Measurements from ENCODE around the gene WDFY4.
A peak's percentile ranks its signal among the peaks of the same experiment; 100 is the strongest.

WDFY4 gene

DNA sequence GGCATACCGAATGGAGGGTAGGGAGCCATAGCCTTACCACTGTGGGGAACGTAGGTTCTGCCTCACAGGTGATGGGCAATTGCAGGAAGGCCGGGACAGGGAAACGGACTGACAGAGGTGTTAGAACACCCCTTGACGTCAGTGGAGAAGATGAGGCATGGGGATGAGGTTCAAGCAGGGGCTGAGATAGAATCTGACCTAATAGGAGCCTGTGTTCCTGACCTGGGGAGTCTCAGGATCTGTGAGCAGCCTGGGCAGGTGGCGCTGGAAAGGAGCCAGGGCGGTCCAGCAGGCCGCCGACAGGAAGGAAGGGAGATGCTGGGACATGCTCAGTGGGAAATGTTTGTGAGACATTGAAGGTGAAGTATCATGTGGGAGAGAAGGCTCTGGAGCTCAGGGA, 109.4 kb downstream of the WDFY4 start:
- DNase-seq (ENCODE audit: low spot score): no peak

GRCh38 chr10:48796713-48797245, 112.1 kb downstream of the WDFY4 start:
- no peak for DNase-seq (ENCODE audit: low spot score)

DNA sequence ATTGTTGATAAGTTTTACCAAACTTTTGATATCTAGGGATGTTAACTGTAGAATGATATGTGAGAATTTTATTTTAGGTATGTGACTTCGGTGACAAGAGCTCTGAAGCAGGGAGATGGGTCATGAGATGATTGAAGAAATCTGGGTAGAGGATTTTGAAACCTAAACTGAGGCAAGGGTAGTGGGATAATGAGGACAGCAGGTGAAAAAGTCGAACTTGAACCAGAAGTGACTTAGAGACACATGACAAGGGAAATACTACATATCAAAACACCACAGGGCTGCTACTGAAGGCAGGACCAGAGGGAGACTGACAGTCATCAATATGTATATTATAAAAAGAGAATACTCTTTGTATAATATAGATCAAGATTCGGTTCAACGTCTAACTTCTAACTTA, 113.2 kb downstream of the WDFY4 start:
- DNase-seq (ENCODE audit: low spot score): no peak

GRCh38 chr10:48798481-48799254, 114.0 kb downstream of the WDFY4 start:
- no peak for DNase-seq (ENCODE audit: low spot score)

GRCh38 chr10:48799341-48800006, 114.8 kb downstream of the WDFY4 start:
- DNase-seq (ENCODE audit: low spot score): no peak

DNA sequence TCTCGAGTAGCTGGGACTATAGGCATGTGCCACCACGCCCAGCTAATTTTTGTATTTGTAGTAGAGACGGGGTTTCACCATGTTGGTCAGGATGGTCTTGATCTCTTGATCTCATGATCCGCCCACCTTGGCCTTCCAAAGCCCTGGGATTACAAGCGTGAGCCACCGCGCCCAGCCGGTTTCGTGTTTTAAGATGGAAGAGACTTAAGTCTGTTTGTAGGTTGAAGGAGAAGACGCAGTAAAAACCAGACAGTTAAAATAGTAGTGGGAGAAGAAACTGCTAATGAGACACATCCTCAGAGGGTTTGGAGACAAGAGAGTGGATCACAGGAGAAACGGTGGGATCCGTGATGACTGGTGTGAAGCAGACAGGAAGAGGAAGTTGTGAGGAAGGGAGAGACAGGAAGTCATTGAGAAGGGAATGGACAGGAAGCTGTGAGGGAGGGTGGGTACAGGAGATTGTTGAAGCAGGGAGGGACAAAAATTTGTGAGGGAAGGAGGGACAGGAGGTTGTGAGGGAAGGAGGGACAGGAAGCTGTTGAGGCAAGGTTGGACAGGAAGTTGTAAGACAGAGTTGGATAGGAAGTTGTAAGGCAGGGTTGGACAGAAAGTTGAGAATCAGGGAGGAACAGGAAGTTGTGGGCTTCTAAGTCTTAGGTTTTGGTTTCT, 115.5 kb downstream of the WDFY4 start:
- DNase-seq (ENCODE audit: low spot score): peak; percentile 20

GRCh38 chr10:48801001-48801421, 116.3 kb downstream of the WDFY4 start:
- peak; percentile 55 for DNase-seq (ENCODE audit: low spot score)

DNA sequence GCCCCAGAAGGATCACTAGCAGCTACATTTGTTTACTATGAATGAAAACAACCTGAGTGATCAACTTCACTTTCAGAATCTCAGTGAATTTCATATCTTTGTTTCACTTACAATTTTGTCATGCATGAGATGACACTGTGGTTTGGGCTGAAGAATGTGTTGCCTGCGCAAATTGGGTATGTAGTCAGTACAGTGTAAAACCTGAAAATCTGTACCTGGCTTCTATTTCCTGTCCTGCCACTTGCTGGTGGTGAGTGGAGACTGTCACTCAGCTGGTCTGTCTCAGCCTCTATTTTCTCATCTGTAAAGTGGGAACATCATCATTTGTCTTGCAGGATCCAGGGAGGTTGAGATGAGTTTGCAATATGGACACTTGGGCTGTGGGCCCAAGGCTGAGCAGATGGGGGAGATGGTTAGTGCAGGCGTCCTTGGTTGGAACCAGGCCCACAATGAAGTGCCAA, 118.0 kb downstream of the WDFY4 start:
- no peak for DNase-seq (ENCODE audit: low spot score)

- DNase-seq (ENCODE audit: low spot score): no peak
Observed at GRCh38 chr10:48803801-48804584, 119.3 kb downstream of the WDFY4 start.

- DNase-seq (ENCODE audit: low spot score): no peak
Observed at GRCh38 chr10:48804740-48805182, 120.1 kb downstream of the WDFY4 start.

- DNase-seq (ENCODE audit: low spot score): no peak
Observed at GRCh38 chr10:48805411-48805810, 120.7 kb downstream of the WDFY4 start.

DNA sequence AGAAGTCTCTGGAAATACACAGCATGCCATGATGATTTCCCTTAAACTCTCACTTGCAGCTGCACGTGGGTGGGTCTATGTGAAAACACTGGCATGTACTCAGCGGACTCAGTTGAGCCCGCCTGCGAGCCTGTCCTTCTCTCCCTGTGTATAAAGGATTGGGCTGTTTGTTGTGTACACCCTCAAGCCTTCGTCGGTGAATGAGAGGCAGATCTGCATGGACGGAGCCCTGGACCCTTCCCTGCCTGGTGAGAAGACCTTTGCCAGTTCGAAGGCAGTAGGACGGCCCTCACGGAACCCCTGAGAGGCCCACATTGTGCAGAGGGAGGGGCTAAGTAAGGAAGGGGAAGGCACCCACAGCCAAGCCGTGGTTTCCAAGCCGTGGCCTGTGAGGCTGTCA, 121.2 kb downstream of the WDFY4 start:
- DNase-seq (ENCODE audit: low spot score): no peak

DNA sequence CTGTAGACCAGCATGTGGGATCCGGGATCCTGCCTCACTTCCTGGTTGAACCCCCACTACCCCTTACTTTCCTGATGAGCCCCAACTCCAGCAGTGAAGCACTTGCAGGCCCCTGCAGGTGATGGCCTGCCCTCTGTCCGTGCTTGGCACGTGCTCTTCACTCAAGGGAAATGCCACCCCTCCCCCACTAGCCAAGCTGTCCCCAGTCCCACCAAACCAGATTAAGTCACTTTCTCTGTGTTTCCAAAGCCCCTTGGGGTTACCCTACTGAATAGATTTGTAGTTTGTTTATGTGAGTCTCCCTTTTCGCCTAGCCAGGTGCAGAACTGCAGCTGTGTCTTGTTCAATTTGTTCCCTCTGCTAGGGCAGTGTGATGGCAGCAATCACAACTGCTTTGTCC, 121.7 kb downstream of the WDFY4 start:
- no peak for DNase-seq (ENCODE audit: low spot score)

- DNase-seq (ENCODE audit: low spot score): no peak
Observed at GRCh38 chr10:48807791-48808470, 123.3 kb downstream of the WDFY4 start.

GRCh38 chr10:48809261-48809660, 124.6 kb downstream of the WDFY4 start:
- DNase-seq (ENCODE audit: low spot score): no peak

- no peak for DNase-seq (ENCODE audit: low spot score)
Observed at GRCh38 chr10:48811461-48811860, 126.8 kb downstream of the WDFY4 start.

GRCh38 chr10:48811917-48812316, 127.2 kb downstream of the WDFY4 start:
- no peak for DNase-seq (ENCODE audit: low spot score)

DNA sequence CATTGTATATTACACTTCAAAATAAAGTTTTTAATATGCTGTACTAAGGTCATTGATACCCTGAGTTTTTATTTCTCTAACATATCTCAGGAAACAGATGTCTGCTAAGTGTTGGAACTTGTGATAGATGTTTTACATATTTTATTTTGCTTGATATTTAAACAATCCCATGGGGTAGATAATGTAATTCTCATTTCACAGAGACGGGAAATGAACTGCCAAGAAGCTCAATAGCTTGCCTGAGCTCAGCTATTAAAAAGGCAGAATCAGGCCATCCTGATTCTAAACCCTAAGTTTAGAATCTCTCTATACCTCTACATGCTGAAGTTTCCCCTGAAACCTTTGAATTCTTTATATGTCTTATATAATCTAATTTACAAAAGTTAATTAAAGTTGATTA, 128.6 kb downstream of the WDFY4 start:
- no peak for DNase-seq (ENCODE audit: low spot score)

- DNase-seq (ENCODE audit: low spot score): no peak
Observed at GRCh38 chr10:48813825-48814224, 129.2 kb downstream of the WDFY4 start.

DNA sequence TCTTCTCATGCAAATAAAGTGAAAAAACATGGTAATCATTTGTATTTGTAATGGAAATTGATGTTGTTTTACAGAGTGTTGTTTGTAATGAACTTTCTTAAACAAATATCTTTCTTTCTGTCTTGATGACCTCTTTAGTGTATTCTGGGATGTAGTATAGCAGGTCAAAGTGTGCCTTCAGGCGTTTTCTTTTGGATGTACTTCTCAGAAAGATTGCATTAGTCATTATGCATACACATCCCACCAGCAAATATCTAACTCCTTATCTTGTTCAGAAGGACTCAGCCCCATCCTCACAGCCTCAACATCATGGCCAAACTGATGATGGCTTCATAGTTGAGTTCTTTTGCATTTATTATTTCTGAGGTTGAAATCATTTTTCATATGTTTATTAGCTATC, 130.3 kb downstream of the WDFY4 start:
- DNase-seq (ENCODE audit: low spot score): no peak

- no peak for DNase-seq (ENCODE audit: low spot score)
Observed at GRCh38 chr10:48817141-48817540, 132.5 kb downstream of the WDFY4 start.

Measured in RKO (cell line).